Measurements from ENCODE around the gene MRPS22.

MRPS22 gene

DNA sequence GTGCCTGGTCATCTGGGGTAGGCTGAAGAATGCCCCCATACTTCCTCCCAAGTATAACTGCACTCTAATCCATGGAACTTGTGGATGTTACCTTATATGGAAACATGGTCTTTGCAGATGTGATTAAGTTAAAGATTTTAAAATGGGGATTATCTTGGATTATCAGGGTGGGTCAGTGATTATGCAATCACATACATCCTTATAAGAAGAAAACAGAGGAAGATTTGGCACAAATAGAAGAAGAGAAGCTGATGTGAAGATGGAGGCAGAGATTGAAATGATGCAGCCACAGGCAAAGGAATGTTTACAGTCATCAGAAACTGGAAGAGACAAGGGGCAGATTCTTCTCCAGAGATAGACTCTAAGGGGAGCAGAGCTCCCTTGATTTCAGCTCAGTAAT, 1.8 kb upstream of the MRPS22 start:
- H3K27me3 ChIP-seq (ENCODE audit: insufficient read depth, low read length, poor library complexity, severe bottlenecking), result no peaks in the 10 kb centered on the region
- H3K79me2 ChIP-seq (ENCODE audit: insufficient read depth, low read length), result peaks cover 33% of the 10 kb centered on the region
- peaks cover 46% of the 10 kb centered on the region for H3K4me1 ChIP-seq (ENCODE audit: insufficient read depth, low read length, poor library complexity, severe bottlenecking)
- H4K20me1 ChIP-seq (ENCODE audit: insufficient read depth, low read length, poor library complexity, severe bottlenecking), result peaks cover 4% of the 10 kb centered on the region
- H3K4me2 ChIP-seq (ENCODE audit: low read depth, low read length, poor library complexity, severe bottlenecking), result no peak overlapping the region
- no peaks in the 10 kb centered on the region for H3K9me3 ChIP-seq (ENCODE audit: insufficient read depth, low read depth, low read length)
- H3K36me3 ChIP-seq (ENCODE audit: insufficient read depth, low read length), result no peaks in the 10 kb centered on the region
- TF ChIP-seq, protein P1, sequence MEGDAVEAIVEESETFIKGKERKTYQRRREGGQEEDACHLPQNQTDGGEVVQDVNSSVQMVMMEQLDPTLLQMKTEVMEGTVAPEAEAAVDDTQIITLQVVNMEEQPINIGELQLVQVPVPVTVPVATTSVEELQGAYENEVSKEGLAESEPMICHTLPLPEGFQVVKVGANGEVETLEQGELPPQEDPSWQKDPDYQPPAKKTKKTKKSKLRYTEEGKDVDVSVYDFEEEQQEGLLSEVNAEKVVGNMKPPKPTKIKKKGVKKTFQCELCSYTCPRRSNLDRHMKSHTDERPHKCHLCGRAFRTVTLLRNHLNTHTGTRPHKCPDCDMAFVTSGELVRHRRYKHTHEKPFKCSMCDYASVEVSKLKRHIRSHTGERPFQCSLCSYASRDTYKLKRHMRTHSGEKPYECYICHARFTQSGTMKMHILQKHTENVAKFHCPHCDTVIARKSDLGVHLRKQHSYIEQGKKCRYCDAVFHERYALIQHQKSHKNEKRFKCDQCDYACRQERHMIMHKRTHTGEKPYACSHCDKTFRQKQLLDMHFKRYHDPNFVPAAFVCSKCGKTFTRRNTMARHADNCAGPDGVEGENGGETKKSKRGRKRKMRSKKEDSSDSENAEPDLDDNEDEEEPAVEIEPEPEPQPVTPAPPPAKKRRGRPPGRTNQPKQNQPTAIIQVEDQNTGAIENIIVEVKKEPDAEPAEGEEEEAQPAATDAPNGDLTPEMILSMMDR (conservative IDR thresholded peaks at IDR 0.05; ENCODE audit: low read length), result no peak
- TF ChIP-seq EZH2phosphoT487 (IDR thresholded peaks at IDR 0.05; ENCODE audit: borderline replicate concordance), result no peak
- no peaks in the 10 kb centered on the region for H3F3A ChIP-seq (ENCODE audit: low read depth)
- no peak overlapping the region for H3K9ac ChIP-seq (ENCODE audit: low read depth, low read length, poor library complexity, severe bottlenecking)
- H3K4me3 ChIP-seq (ENCODE audit: low read length, poor library complexity, severe bottlenecking), result no peak overlapping the region
- no peaks in the 10 kb centered on the region for H3K9me2 ChIP-seq (replicated peaks; ENCODE audit: low read depth, low read length)
- peak overlapping the region; percentile 9; the same call in 1 of the 2 replicates for H2AFZ ChIP-seq (ENCODE audit: low read length)

DNA sequence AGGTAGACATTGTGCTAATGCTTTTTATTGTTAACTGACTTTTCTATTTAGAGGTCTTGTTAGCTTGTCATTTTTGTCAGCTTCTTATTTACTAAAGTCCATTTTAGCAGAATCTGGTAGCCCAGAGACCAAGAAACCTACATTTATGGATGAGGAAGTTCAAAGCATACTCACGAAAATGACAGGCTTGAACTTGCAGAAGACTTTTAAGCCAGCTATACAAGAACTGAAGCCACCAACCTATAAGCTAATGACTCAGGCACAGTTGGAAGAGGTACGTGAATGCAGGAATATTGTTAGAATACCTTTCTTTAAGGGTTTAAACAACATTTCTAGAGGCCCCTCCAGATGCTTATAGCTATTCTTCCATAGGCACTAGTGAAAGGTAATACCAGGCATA, 3.0 kb downstream of the MRPS22 start:
- H3K9ac ChIP-seq (ENCODE audit: low read depth, low read length, poor library complexity, severe bottlenecking), result peak overlapping the region; percentile 49
- H2AFZ ChIP-seq (ENCODE audit: low read length), result no peak overlapping the region
- TF ChIP-seq EZH2phosphoT487 (IDR thresholded peaks at IDR 0.05; ENCODE audit: borderline replicate concordance), result no peak
- TF ChIP-seq, protein P1 (conservative IDR thresholded peaks at IDR 0.05; ENCODE audit: low read length), result no peak
- no peaks in the 10 kb centered on the region for H3K9me2 ChIP-seq (replicated peaks; ENCODE audit: low read depth, low read length)
- no peaks in the 10 kb centered on the region for H3K9me3 ChIP-seq (ENCODE audit: insufficient read depth, low read depth, low read length)
- no peaks in the 10 kb centered on the region for H3K27me3 ChIP-seq (ENCODE audit: insufficient read depth, low read length, poor library complexity, severe bottlenecking)
- H3K4me3 ChIP-seq (ENCODE audit: low read length, poor library complexity, severe bottlenecking), result peak overlapping the region; percentile 85
- peaks cover 43% of the 10 kb centered on the region for H3K79me2 ChIP-seq (ENCODE audit: insufficient read depth, low read length)
- H3K4me1 ChIP-seq (ENCODE audit: insufficient read depth, low read length, poor library complexity, severe bottlenecking), result peaks cover 36% of the 10 kb centered on the region
- peak overlapping the region; percentile 97 for H3K4me2 ChIP-seq (ENCODE audit: low read depth, low read length, poor library complexity, severe bottlenecking)
- peaks cover 4% of the 10 kb centered on the region for H4K20me1 ChIP-seq (ENCODE audit: insufficient read depth, low read length, poor library complexity, severe bottlenecking)
- peaks cover 36% of the 10 kb centered on the region; the same call in 1 of the 2 replicates for H3K36me3 ChIP-seq (ENCODE audit: insufficient read depth, low read length)
- no peaks in the 10 kb centered on the region for H3F3A ChIP-seq (ENCODE audit: low read depth)

DNA sequence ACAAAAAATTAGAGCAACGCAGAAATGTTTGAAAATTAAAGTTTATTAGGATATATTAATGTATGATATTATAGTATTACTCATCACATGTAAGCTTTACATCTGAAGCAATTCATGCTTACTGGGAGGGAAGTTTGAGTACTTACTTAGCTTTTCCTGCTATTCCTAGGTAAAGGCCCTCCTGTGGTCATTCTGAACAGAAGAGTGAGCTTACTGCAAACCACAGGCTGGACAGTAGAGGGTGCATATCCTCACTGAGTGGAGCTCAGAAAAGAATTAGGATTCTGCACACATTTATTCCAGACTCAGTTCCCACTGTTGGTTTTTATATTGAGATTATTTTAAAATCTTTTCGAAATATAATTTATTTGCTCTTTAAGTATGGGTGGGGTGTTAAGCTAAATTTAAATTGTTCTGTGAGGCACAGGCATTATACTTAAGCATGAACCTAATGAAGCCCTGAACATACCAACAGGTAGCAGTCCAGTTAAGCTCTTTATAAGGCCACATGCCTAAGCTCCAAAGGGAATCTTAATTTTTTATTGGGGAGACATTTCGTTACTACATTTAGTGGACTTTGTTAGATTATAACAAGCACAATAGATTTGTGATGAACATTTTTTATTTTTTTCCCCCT, 10.2 kb downstream of the MRPS22 start:
- Histone ChIP-seq H2AFZ (ENCODE audit: low read length) (no peak overlapping the region), H3F3A (ENCODE audit: low read depth) (0 out of 2 replicates have a peak, but pooled peaks cover 2% of the 10 kb centered on the region), H3K9ac (ENCODE audit: low read depth, low read length, poor library complexity, severe bottlenecking) (no peak overlapping the region), H3K79me2 (ENCODE audit: insufficient read depth, low read length) (no peaks in the 10 kb centered on the region), H4K20me1 (ENCODE audit: insufficient read depth, low read length, poor library complexity, severe bottlenecking) (peaks cover 3% of the 10 kb centered on the region), H3K4me3 (ENCODE audit: low read length, poor library complexity, severe bottlenecking) (no peak overlapping the region), H3K4me1 (ENCODE audit: insufficient read depth, low read length, poor library complexity, severe bottlenecking) (no peaks in the 10 kb centered on the region), H3K27me3 (ENCODE audit: insufficient read depth, low read length, poor library complexity, severe bottlenecking) (no peaks in the 10 kb centered on the region), H3K4me2 (ENCODE audit: low read depth, low read length, poor library complexity, severe bottlenecking) (no peak overlapping the region), H3K36me3 (ENCODE audit: insufficient read depth, low read length) (peaks cover 92% of the 10 kb centered on the region), H3K9me3 (ENCODE audit: insufficient read depth, low read depth, low read length) (no peaks in the 10 kb centered on the region), H3K9me2 (replicated peaks; ENCODE audit: low read depth, low read length) (no peaks in the 10 kb centered on the region)
- TF ChIP-seq EZH2phosphoT487 (IDR thresholded peaks at IDR 0.05; ENCODE audit: borderline replicate concordance), result no peak
- TF ChIP-seq, protein P1 (conservative IDR thresholded peaks at IDR 0.05; ENCODE audit: low read length), result peak; percentile 75

Measured in Loucy (cell line).